Peyer's patch (tissue), 4 donors: ENCODE results near the gene GLYAT.

Source experiments
- CTCF ChIP-seq, 6 experiments: fragments of 450-650 bp in 4 of 6; fragments of 200-600 bp in 2 of 6; sonication (generic) in 1 of 6; IDR thresholded peaks; one replicate each; pipeline ENCODE4 v1.5.1; 2017 to 2019; ENCODE audit warnings: antibody characterized with exemption in 6 of 6, mild to moderate bottlenecking in 3 of 6, moderate library complexity in 1 of 6
- POLR2A ChIP-seq, 2 donors: fragments of 450-650 bp; IDR thresholded peaks; one replicate each; pipeline ENCODE4 v1.5.1; 2017; ENCODE audit warnings: antibody characterized with exemption in 2 of 2, mild to moderate bottlenecking in 2 of 2, moderate library complexity in 2 of 2

GRCh38 chr11:58691675-58692074 lies 40.1 kb downstream of the GLYAT start:
- TF ChIP-seq CTCF (IDR thresholded peaks at IDR 0.05) (no peak), POLR2A (IDR thresholded peaks at IDR 0.05) (no peak)
